ENCODE results near the gene C3.

DNA sequence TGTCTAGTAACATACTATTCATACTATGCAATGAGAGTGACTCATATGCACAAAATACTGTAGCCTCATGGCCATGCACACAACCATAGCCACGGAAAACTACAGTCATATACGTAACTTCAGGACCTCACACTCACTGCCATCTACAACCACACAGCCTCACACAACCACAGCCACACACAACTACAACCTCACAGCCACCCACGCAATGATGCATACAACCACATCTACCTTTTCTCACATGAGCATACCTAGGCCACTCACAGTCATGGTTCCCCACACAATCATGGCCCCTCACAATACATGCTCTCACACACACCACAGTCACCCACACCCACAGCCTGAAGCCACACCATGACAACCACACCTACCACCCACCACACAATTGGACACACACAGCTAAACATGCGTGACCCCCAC, 41.8 kb downstream of the C3 start:
- no peak for TF ChIP-seq CBX2 (IDR thresholded peaks at IDR 0.05; ENCODE audit: borderline replicate concordance, low read depth)
- no peak for TF ChIP-seq CBX8 (IDR thresholded peaks at IDR 0.05)
- TF ChIP-seq, protein P1, sequence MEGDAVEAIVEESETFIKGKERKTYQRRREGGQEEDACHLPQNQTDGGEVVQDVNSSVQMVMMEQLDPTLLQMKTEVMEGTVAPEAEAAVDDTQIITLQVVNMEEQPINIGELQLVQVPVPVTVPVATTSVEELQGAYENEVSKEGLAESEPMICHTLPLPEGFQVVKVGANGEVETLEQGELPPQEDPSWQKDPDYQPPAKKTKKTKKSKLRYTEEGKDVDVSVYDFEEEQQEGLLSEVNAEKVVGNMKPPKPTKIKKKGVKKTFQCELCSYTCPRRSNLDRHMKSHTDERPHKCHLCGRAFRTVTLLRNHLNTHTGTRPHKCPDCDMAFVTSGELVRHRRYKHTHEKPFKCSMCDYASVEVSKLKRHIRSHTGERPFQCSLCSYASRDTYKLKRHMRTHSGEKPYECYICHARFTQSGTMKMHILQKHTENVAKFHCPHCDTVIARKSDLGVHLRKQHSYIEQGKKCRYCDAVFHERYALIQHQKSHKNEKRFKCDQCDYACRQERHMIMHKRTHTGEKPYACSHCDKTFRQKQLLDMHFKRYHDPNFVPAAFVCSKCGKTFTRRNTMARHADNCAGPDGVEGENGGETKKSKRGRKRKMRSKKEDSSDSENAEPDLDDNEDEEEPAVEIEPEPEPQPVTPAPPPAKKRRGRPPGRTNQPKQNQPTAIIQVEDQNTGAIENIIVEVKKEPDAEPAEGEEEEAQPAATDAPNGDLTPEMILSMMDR (IDR thresholded peaks at IDR 0.05), result no peak
- no peak for TF ChIP-seq RNF2 (IDR thresholded peaks at IDR 0.05; ENCODE audit: borderline replicate concordance, low read depth)
- no peak for TF ChIP-seq MYC (IDR thresholded peaks at IDR 0.05; ENCODE audit: borderline replicate concordance, low read length)
- no peak for TF ChIP-seq EHF (CRISPR knock-in tag; IDR thresholded peaks at IDR 0.05)
- TF ChIP-seq RCOR1 (IDR thresholded peaks at IDR 0.05; ENCODE audit: low read depth, low read length), result no peak
- TF ChIP-seq POLR2AphosphoS2 (conservative IDR thresholded peaks at IDR 0.05; ENCODE audit: low read length), result no peak
- TF ChIP-seq, protein P2, sequence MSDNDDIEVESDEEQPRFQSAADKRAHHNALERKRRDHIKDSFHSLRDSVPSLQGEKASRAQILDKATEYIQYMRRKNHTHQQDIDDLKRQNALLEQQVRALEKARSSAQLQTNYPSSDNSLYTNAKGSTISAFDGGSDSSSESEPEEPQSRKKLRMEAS (IDR thresholded peaks at IDR 0.05), result no peak
